HG02973 (cell line): ENCODE measurements around the gene EXOC2.
"Not testable (repeated sequence)": the region's sequence is repeated elsewhere in the genome, so short reads cannot be mapped to it uniquely, and the experiment has no call there.

Experiments
- ATAC-seq: cut with Tn5 transposase; IDR thresholded peaks from one replicate; pipeline ENCODE4 v1.9.1; 2021; ENCODE audit warnings: moderate library complexity; ENCODE audit not compliant: unreplicated experiment

The EXOC2 gene

GRCh38 chr6:641225-641985, 51.5 kb downstream of the EXOC2 start:
- no peak for ATAC-seq

- no peak for ATAC-seq
Measured at GRCh38 chr6:636488-636887, 56.5 kb downstream of the EXOC2 start.

- no peak for ATAC-seq
Measured at GRCh38 chr6:635233-635632, 57.7 kb downstream of the EXOC2 start.

GRCh38 chr6:633611-634010, 59.3 kb downstream of the EXOC2 start:
- ATAC-seq, result no peak

- no peak for ATAC-seq
Measured at GRCh38 chr6:628766-629165, 64.2 kb downstream of the EXOC2 start.

- no peak for ATAC-seq
Measured at GRCh38 chr6:626236-626635, 66.7 kb downstream of the EXOC2 start.

GRCh38 chr6:624979-625378, 68.0 kb downstream of the EXOC2 start:
- ATAC-seq, result no peak

GRCh38 chr6:622462-622861, 70.5 kb downstream of the EXOC2 start:
- no peak for ATAC-seq

GRCh38 chr6:621931-622330, 71.0 kb downstream of the EXOC2 start:
- ATAC-seq, result no peak

- ATAC-seq, result no peak
Measured at GRCh38 chr6:620950-621349, 72.0 kb downstream of the EXOC2 start.

GRCh38 chr6:620166-620565, 72.8 kb downstream of the EXOC2 start:
- no peak for ATAC-seq

GRCh38 chr6:617456-618100, 75.4 kb downstream of the EXOC2 start:
- no peak for ATAC-seq

GRCh38 chr6:613981-614380, 79.0 kb downstream of the EXOC2 start:
- no peak for ATAC-seq

- ATAC-seq, result no peak
Measured at GRCh38 chr6:611928-612327, 81.0 kb downstream of the EXOC2 start.

- no peak for ATAC-seq
Measured at GRCh38 chr6:610882-611281, 82.1 kb downstream of the EXOC2 start.

GRCh38 chr6:609905-610304, 83.0 kb downstream of the EXOC2 start:
- no peak for ATAC-seq

- no peak for ATAC-seq
Measured at GRCh38 chr6:606829-607379, 86.0 kb downstream of the EXOC2 start.

- not testable (repeated sequence) for ATAC-seq
Measured at GRCh38 chr6:605895-606294, 87.0 kb downstream of the EXOC2 start.

- no peak for ATAC-seq
Measured at GRCh38 chr6:604579-604978, 88.4 kb downstream of the EXOC2 start.

GRCh38 chr6:603265-603664, 89.7 kb downstream of the EXOC2 start:
- ATAC-seq, result no peak

GRCh38 chr6:599576-600448, 93.1 kb downstream of the EXOC2 start:
- ATAC-seq, result no peak

- ATAC-seq, result no peak
Measured at GRCh38 chr6:593907-594212, 99.1 kb downstream of the EXOC2 start.
